Measurements from ENCODE around the gene LZTR1.

DNA sequence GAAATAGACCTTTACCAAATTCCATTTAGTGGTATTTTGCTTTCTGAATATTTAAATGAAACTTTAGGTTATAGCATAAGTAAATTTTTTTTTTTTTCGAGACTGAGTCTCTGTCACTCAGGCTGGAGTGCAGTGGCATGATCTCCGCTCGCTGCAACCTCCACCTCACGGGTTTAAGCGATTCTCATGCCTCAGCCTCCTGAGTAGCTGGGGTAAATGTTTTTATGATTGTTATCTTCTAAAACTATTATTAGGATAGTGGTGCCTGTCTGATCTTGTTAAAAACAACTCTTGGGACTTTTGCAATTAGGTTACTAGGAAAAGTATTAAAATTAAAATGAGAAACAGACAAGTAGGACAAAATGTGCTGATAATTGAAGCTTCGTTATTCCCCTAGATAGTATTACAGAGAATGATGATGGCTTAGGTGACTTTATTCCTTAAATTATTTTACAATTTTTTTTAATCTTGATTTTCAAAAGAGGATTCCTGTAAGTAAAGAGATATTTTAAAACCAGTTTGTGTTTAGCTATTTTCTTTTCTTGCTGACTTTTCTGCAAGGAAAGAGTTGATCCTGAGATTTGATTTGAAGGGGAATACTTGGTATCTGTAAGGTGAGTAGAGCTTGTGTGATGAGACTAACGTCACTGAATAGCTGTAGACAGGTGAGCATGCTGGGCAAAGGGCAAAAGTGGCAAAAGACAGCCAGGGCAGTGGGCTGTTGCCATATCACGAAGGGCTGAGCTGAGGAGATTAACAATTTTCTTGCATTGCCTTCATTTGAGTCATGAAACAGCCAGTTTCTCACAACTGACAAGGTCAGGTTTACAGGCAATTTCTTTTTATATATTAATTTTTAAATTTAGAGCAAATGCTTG, 44.1 kb upstream of the LZTR1 start:
- TF ChIP-seq EZH2phosphoT487 (IDR thresholded peaks at IDR 0.05; ENCODE audit: borderline replicate concordance, low read length) = no peak
- TF ChIP-seq, protein P1, sequence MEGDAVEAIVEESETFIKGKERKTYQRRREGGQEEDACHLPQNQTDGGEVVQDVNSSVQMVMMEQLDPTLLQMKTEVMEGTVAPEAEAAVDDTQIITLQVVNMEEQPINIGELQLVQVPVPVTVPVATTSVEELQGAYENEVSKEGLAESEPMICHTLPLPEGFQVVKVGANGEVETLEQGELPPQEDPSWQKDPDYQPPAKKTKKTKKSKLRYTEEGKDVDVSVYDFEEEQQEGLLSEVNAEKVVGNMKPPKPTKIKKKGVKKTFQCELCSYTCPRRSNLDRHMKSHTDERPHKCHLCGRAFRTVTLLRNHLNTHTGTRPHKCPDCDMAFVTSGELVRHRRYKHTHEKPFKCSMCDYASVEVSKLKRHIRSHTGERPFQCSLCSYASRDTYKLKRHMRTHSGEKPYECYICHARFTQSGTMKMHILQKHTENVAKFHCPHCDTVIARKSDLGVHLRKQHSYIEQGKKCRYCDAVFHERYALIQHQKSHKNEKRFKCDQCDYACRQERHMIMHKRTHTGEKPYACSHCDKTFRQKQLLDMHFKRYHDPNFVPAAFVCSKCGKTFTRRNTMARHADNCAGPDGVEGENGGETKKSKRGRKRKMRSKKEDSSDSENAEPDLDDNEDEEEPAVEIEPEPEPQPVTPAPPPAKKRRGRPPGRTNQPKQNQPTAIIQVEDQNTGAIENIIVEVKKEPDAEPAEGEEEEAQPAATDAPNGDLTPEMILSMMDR (conservative IDR thresholded peaks at IDR 0.05; ENCODE audit: low read depth, low read length) = no peak
- no peak for TF ChIP-seq EZH2 (IDR thresholded peaks at IDR 0.05; ENCODE audit: low read length, unreplicated experiment)

Data from PC-3 (cell line).